ENCODE results near the gene MRPL32.

DNA sequence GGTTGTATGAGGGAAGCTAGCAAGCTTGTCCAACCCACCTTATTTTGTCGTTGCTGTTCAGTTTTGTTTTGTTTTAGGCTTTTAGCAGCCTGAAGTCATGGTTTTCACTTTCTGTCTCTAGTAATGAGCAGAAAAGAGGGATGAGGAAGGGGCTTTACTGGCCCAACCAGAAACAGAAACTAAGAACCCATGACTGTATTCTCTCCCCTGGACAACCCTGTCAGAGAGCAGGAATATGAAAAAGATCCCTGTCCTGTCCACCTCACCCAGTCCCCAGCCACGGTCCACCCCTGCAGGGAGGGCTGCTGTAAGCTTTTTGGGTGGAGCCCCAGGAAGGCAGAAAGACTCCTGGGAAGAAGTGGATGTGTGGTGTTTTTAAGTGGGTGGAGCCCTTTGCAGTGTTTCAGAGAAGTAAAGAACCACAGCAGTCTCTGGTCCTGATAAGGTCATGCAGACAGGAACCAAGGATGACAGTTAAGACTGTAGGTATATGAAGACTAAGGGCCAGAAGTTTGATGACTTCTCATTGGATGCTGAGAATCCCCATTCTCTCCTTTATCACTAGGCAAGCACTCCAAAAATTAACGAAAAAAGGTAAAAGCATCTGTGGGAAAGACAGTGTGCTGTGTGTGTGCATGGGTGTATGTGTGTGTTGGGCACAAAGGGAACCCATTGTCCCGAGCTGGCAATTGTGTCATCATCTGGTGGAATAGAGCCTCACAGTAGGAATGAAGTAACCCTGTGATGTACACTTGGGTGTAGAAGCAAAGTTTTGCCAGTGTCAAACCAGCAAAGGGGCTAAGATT is 13.8 kb downstream of the MRPL32 start:
- TF ChIP-seq, protein P1, sequence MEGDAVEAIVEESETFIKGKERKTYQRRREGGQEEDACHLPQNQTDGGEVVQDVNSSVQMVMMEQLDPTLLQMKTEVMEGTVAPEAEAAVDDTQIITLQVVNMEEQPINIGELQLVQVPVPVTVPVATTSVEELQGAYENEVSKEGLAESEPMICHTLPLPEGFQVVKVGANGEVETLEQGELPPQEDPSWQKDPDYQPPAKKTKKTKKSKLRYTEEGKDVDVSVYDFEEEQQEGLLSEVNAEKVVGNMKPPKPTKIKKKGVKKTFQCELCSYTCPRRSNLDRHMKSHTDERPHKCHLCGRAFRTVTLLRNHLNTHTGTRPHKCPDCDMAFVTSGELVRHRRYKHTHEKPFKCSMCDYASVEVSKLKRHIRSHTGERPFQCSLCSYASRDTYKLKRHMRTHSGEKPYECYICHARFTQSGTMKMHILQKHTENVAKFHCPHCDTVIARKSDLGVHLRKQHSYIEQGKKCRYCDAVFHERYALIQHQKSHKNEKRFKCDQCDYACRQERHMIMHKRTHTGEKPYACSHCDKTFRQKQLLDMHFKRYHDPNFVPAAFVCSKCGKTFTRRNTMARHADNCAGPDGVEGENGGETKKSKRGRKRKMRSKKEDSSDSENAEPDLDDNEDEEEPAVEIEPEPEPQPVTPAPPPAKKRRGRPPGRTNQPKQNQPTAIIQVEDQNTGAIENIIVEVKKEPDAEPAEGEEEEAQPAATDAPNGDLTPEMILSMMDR (IDR thresholded peaks at IDR 0.05 in 2 of 3, conservative IDR thresholded peaks at IDR 0.05 in 1 of 3; ENCODE audit: borderline replicate concordance in 1 of 3, insufficient read depth in 1 of 3, low read depth in 2 of 3, low read length in 2 of 3), result no peak
- TF ChIP-seq EGR1 (IDR thresholded peaks at IDR 0.05; ENCODE audit: low read depth) (no peak), EZH2phosphoT487 (IDR thresholded peaks at IDR 0.05; ENCODE audit: borderline replicate concordance) (no peak), POLR2A (IDR thresholded peaks at IDR 0.05; ENCODE audit: borderline replicate concordance, extremely low read depth, insufficient read depth, insufficient read length) (no peak), ZNF274 (IDR thresholded peaks at IDR 0.05; ENCODE audit: low read depth, low read length) (no peak), EZH2 (IDR thresholded peaks at IDR 0.05) (no peak), POLR2AphosphoS5 (IDR thresholded peaks at IDR 0.05; ENCODE audit: low read depth, low read length) (no peak), JUND (IDR thresholded peaks at IDR 0.05) (no peak), RAD21 (IDR thresholded peaks at IDR 0.05; ENCODE audit: low read depth) (no peak), SRF (IDR thresholded peaks at IDR 0.05; ENCODE audit: low read depth) (no peak), TCF7L2 (IDR thresholded peaks at IDR 0.05; ENCODE audit: borderline replicate concordance, extremely low read depth, insufficient read depth, insufficient read length) (no peak), CBX3 (IDR thresholded peaks at IDR 0.05; ENCODE audit: low read depth) (no peak)
- TF ChIP-seq, protein P2, sequence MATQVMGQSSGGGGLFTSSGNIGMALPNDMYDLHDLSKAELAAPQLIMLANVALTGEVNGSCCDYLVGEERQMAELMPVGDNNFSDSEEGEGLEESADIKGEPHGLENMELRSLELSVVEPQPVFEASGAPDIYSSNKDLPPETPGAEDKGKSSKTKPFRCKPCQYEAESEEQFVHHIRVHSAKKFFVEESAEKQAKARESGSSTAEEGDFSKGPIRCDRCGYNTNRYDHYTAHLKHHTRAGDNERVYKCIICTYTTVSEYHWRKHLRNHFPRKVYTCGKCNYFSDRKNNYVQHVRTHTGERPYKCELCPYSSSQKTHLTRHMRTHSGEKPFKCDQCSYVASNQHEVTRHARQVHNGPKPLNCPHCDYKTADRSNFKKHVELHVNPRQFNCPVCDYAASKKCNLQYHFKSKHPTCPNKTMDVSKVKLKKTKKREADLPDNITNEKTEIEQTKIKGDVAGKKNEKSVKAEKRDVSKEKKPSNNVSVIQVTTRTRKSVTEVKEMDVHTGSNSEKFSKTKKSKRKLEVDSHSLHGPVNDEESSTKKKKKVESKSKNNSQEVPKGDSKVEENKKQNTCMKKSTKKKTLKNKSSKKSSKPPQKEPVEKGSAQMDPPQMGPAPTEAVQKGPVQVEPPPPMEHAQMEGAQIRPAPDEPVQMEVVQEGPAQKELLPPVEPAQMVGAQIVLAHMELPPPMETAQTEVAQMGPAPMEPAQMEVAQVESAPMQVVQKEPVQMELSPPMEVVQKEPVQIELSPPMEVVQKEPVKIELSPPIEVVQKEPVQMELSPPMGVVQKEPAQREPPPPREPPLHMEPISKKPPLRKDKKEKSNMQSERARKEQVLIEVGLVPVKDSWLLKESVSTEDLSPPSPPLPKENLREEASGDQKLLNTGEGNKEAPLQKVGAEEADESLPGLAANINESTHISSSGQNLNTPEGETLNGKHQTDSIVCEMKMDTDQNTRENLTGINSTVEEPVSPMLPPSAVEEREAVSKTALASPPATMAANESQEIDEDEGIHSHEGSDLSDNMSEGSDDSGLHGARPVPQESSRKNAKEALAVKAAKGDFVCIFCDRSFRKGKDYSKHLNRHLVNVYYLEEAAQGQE (IDR thresholded peaks at IDR 0.05; ENCODE audit: low read depth), result no peak
- TF ChIP-seq, protein P3, sequence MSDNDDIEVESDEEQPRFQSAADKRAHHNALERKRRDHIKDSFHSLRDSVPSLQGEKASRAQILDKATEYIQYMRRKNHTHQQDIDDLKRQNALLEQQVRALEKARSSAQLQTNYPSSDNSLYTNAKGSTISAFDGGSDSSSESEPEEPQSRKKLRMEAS (IDR thresholded peaks at IDR 0.05), result no peak

Data from HCT116 (cell line).